SU-DHL-6 (cell line): ENCODE measurements around the gene C16orf95.

Experiments used
- H2AFZ ChIP-seq: fragments of 200-600 bp; sonication (generic); 2 replicates; pipeline ENCODE4 v1.6.1; 2014; ENCODE audit warnings: low read depth, mild to moderate bottlenecking, moderate library complexity, mixed read lengths, antibody characterized with exemption, low read length; ENCODE audit not compliant: severe bottlenecking
- H3F3A ChIP-seq: fragments of 200-600 bp; shearing (Covaris generic); 2 replicates; pipeline ENCODE4 v1.6.0; 2016; ENCODE audit warnings: antibody characterized with exemption, mild to moderate bottlenecking; ENCODE audit not compliant: insufficient read depth
- H3K27ac ChIP-seq: fragments of 200-600 bp; sonication (generic); 2 replicates; pipeline ENCODE4 v1.5.1; 2016; ENCODE audit warnings: low read depth, mild to moderate bottlenecking, low read length, moderate library complexity, mixed read lengths
- H3K27me3 ChIP-seq: fragments of 200-600 bp; sonication (generic), shearing (Covaris generic); 2 replicates; pipeline ENCODE4 v1.6.0; 2014; ENCODE audit warnings: mild to moderate bottlenecking, low read length
- H3K36me3 ChIP-seq: fragments of 200-600 bp; sonication (generic); 2 replicates; pipeline ENCODE4 v1.6.1; 2014; ENCODE audit warnings: mild to moderate bottlenecking, low read length, mixed read lengths
- H3K4me2 ChIP-seq: fragments of 300-600, 200-600 bp; shearing (Covaris generic), sonication (generic); 2 replicates; pipeline ENCODE4 v1.6.0; 2014; ENCODE audit warnings: low read length, low read depth, mild to moderate bottlenecking; ENCODE audit not compliant: poor library complexity, severe bottlenecking
- H3K4me3 ChIP-seq: fragments of 200-600 bp; sonication (generic); 2 replicates; pipeline ENCODE4 v1.5.1; 2014; ENCODE audit warnings: antibody characterized with exemption, low read length, mild to moderate bottlenecking, mixed read lengths; ENCODE audit not compliant: insufficient read depth, poor library complexity, severe bottlenecking
- H3K79me2 ChIP-seq: fragments of 200-600 bp; sonication (generic); 2 replicates; pipeline ENCODE4 v1.6.1; 2014; ENCODE audit warnings: mild to moderate bottlenecking, low read length, moderate library complexity; ENCODE audit not compliant: insufficient read depth
- H3K9ac ChIP-seq: fragments of 200-600 bp; sonication (generic); 2 replicates; pipeline ENCODE4 v1.7.0; 2014; ENCODE audit warnings: mild to moderate bottlenecking, low read length
- H3K9me2 ChIP-seq: fragments of 200-600 bp; sonication (generic); replicated peaks from 2 replicates; pipeline ENCODE4 v1.6.1; 2014; ENCODE audit warnings: low read length; ENCODE audit not compliant: insufficient read depth
- H3K9me3 ChIP-seq: fragments of 200-600 bp; sonication (generic); 2 replicates; pipeline ENCODE4 v1.6.1; 2014; ENCODE audit warnings: low read length, mixed read lengths; ENCODE audit not compliant: insufficient read depth
- H4K20me1 ChIP-seq: fragments of 200-600 bp; sonication (generic); 2 replicates; pipeline ENCODE4 v1.6.1; 2014; ENCODE audit warnings: low read depth, mild to moderate bottlenecking, antibody characterized with exemption, low read length, moderate library complexity, mixed read lengths
- EZH2phosphoT487 ChIP-seq: fragments of 200-600 bp; sonication (generic), shearing (Covaris generic); conservative IDR thresholded peaks from 2 replicates; pipeline ENCODE4 v1.6.1; 2018; ENCODE audit warnings: mild to moderate bottlenecking, antibody characterized with exemption, low read length, moderate library complexity, mixed read lengths
- TF ChIP-seq, protein P1 (sequence below): fragments of 200-600 bp; sonication (generic); IDR thresholded peaks from one replicate; pipeline ENCODE4 v1.5.1; 2017; ENCODE audit warnings: antibody characterized with exemption, mild to moderate bottlenecking, low read length, moderate library complexity; ENCODE audit not compliant: insufficient read depth, poor library complexity, severe bottlenecking

The C16orf95 gene

DNA sequence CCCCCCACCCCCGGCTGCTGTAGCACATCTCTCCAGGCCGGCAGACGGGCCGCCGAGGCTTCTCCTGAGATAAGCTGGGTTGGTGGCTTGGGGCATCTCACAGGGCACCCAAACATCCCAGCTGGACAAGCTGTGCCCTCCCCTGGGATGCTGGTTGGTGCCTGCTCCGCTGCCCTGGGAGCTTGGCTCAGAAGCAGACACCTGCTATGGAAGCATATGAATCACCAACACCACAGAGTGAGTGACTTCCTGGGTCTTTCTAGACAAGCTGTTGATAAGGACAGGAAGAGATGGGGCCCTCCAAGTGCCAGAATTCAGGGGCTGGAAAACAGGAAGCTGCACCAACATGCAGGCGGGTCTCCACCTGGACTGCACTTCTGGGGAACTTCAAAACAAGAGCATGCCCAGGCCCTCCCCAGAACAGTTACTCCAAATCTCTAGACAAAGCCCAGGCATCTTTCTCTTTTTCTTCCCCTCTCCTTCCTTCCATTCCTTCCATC lies 13.7 kb downstream of the C16orf95 start:
- no peak overlapping the region for H3K9ac ChIP-seq

DNA sequence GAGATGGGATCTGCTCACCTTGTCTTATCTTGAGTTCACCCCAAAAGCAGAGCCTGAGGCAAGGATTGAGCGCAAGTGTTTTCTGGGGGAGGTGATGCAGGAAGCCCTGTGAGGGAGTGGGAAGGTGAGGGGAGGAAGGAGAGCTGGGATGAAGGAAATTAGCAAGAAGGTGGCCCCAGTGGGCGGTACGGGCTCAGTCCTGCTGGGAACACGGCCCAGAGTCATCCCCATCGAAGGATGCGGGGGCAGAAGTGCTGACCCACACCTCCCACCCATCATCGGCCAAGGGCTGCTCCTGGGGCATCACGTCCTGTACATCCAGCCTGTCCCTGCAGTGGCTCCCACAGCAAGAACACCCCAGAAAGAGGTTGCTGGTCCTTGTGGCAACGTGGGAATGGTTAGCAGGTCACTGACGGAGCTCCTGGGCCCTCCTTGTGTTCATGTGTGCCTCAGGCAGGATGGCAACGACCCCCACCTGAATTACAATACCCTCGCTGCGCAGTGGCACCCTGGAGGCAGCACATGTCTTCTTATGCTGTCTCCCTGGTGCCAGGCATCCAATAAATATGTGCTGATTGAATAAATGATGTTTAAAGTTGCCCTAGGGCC lies 18.2 kb downstream of the C16orf95 start:
- H3K36me3 ChIP-seq = no peaks in the 10 kb centered on the region
- no peaks in the 10 kb centered on the region for H3K79me2 ChIP-seq
- H3K9ac ChIP-seq = no peak overlapping the region
- no peaks in the 10 kb centered on the region for H3F3A ChIP-seq
- no peak for TF ChIP-seq EZH2phosphoT487
- TF ChIP-seq, protein P1, sequence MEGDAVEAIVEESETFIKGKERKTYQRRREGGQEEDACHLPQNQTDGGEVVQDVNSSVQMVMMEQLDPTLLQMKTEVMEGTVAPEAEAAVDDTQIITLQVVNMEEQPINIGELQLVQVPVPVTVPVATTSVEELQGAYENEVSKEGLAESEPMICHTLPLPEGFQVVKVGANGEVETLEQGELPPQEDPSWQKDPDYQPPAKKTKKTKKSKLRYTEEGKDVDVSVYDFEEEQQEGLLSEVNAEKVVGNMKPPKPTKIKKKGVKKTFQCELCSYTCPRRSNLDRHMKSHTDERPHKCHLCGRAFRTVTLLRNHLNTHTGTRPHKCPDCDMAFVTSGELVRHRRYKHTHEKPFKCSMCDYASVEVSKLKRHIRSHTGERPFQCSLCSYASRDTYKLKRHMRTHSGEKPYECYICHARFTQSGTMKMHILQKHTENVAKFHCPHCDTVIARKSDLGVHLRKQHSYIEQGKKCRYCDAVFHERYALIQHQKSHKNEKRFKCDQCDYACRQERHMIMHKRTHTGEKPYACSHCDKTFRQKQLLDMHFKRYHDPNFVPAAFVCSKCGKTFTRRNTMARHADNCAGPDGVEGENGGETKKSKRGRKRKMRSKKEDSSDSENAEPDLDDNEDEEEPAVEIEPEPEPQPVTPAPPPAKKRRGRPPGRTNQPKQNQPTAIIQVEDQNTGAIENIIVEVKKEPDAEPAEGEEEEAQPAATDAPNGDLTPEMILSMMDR = no peak
- H3K9me3 ChIP-seq = no peaks in the 10 kb centered on the region
- H3K9me2 ChIP-seq = no peaks in the 10 kb centered on the region
- no peak overlapping the region for H2AFZ ChIP-seq
- H4K20me1 ChIP-seq = no peaks in the 10 kb centered on the region
- no peak overlapping the region for H3K4me2 ChIP-seq
- H3K27me3 ChIP-seq = no peaks in the 10 kb centered on the region
- H3K27ac ChIP-seq = no peak overlapping the region
- no peak overlapping the region for H3K4me3 ChIP-seq

More for the DNA sequence above, 13.7 kb downstream of the C16orf95 start:
- H3F3A ChIP-seq = no peaks in the 10 kb centered on the region
- no peak overlapping the region for H3K4me3 ChIP-seq
- no peaks in the 10 kb centered on the region for H3K9me3 ChIP-seq
- no peak overlapping the region for H3K27ac ChIP-seq
- no peak for TF ChIP-seq EZH2phosphoT487
- H2AFZ ChIP-seq = no peak overlapping the region
- no peaks in the 10 kb centered on the region for H3K9me2 ChIP-seq
- H4K20me1 ChIP-seq = no peaks in the 10 kb centered on the region
- no peak overlapping the region for H3K4me2 ChIP-seq
- no peaks in the 10 kb centered on the region for H3K79me2 ChIP-seq
- no peaks in the 10 kb centered on the region for H3K27me3 ChIP-seq
- no peaks in the 10 kb centered on the region for H3K36me3 ChIP-seq

GRCh38 chr16:87297918-87298631 lies 19.1 kb downstream of the C16orf95 start:
- H4K20me1 ChIP-seq = no peaks in the 10 kb centered on the region
- H2AFZ ChIP-seq = no peak overlapping the region
- TF ChIP-seq, protein P1 = peak; percentile 50
- TF ChIP-seq EZH2phosphoT487 = no peak
- no peak overlapping the region for H3K4me3 ChIP-seq
- no peak overlapping the region for H3K4me2 ChIP-seq
- H3F3A ChIP-seq = no peaks in the 10 kb centered on the region
- no peaks in the 10 kb centered on the region for H3K9me3 ChIP-seq
- H3K36me3 ChIP-seq = no peaks in the 10 kb centered on the region
- H3K79me2 ChIP-seq = no peaks in the 10 kb centered on the region
- no peak overlapping the region for H3K27ac ChIP-seq
- no peaks in the 10 kb centered on the region for H3K9me2 ChIP-seq
- no peaks in the 10 kb centered on the region for H3K27me3 ChIP-seq
- H3K9ac ChIP-seq = no peak overlapping the region

DNA sequence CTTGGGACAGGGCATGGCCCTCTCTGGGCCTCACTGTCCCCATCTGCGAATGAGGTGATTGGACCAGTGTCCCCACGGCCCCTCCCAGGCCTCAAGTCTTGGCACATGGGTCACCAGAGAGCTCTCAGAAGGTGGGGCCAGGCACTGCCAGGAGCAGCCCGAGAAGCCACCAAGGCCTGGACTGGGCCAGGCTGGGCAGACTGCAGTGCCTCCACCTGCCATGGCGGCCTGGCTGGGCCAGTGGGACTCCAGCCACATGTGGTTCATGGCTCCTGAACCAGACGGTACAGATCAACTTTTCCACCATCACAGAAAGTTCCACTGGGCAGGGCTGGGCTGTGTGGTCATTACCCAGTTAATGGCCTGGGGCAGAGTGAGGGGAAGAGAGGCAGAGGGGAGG lies 19.8 kb downstream of the C16orf95 start:
- Histone ChIP-seq H3K9me3 (no peaks in the 10 kb centered on the region), H3K79me2 (no peaks in the 10 kb centered on the region), H3K36me3 (no peaks in the 10 kb centered on the region), H3K27me3 (no peaks in the 10 kb centered on the region), H4K20me1 (no peaks in the 10 kb centered on the region), H3K4me2 (no peak overlapping the region), H3F3A (no peaks in the 10 kb centered on the region), H3K4me3 (no peak overlapping the region), H3K9me2 (no peaks in the 10 kb centered on the region), H3K27ac (no peak overlapping the region), H3K9ac (no peak overlapping the region), H2AFZ (no peak overlapping the region)
- TF ChIP-seq, protein P1 = no peak
- no peak for TF ChIP-seq EZH2phosphoT487
